ENCODE data around the gene PSMG3.

Gene PSMG3

GRCh38 chr7:1536743-1537534 lies 32.9 kb downstream of the PSMG3 start:
- Histone ChIP-seq H3K36me3 (ENCODE audit: control insufficient read depth, insufficient read depth, low read length) (peaks cover 12% of the 10 kb centered on the region), H3K9me3 (ENCODE audit: control insufficient read depth, insufficient read depth, low read length) (no peaks in the 10 kb centered on the region), H3K4me3 (ENCODE audit: low read length) (no peak overlapping the region), H3K27me3 (ENCODE audit: control insufficient read depth, insufficient read depth, low read length) (no peaks in the 10 kb centered on the region), H3K4me1 (ENCODE audit: control insufficient read depth, insufficient read depth, low read length) (peaks cover 16% of the 10 kb centered on the region), H3K27ac (ENCODE audit: low read length) (no peak overlapping the region)
- WGBS (ENCODE audit: insufficient coverage, insufficient read length): no CpG with 5 or more reads among the region's 52 CpGs
- no peak for DNase-seq (ENCODE audit: low read depth, low spot score)

GRCh38 chr7:1536455-1536742 lies 33.4 kb downstream of the PSMG3 start:
- H3K27me3 ChIP-seq (ENCODE audit: control insufficient read depth, insufficient read depth, low read length): no peaks in the 10 kb centered on the region
- no peak for DNase-seq (ENCODE audit: low read depth, low spot score)
- whole genome bisulfite sequencing (ENCODE audit: insufficient coverage, insufficient read length): no CpG with 5 or more reads among the region's 7 CpGs
- H3K4me1 ChIP-seq (ENCODE audit: control insufficient read depth, insufficient read depth, low read length): peaks cover 21% of the 10 kb centered on the region
- H3K9me3 ChIP-seq (ENCODE audit: control insufficient read depth, insufficient read depth, low read length): no peaks in the 10 kb centered on the region
- H3K27ac ChIP-seq (ENCODE audit: low read length): no peak overlapping the region
- H3K36me3 ChIP-seq (ENCODE audit: control insufficient read depth, insufficient read depth, low read length): peaks cover 12% of the 10 kb centered on the region
- no peak overlapping the region for H3K4me3 ChIP-seq (ENCODE audit: low read length)

- no CpG with 5 or more reads among the region's 42 CpGs for WGBS (ENCODE audit: insufficient coverage, insufficient read length)
- Histone ChIP-seq H3K27me3 (ENCODE audit: control insufficient read depth, insufficient read depth, low read length) (no peaks in the 10 kb centered on the region), H3K4me1 (ENCODE audit: control insufficient read depth, insufficient read depth, low read length) (peaks cover 23% of the 10 kb centered on the region), H3K9me3 (ENCODE audit: control insufficient read depth, insufficient read depth, low read length) (no peaks in the 10 kb centered on the region), H3K27ac (ENCODE audit: low read length) (no peak overlapping the region), H3K36me3 (ENCODE audit: control insufficient read depth, insufficient read depth, low read length) (peaks cover 10% of the 10 kb centered on the region), H3K4me3 (ENCODE audit: low read length) (no peak overlapping the region)
- no peak for DNase-seq (ENCODE audit: low read depth, low spot score)
Measured at GRCh38 chr7:1535701-1536454, 34.0 kb downstream of the PSMG3 start.

- WGBS (ENCODE audit: insufficient coverage, insufficient read length): no CpG with 5 or more reads among the region's 6 CpGs
- DNase-seq (ENCODE audit: low read depth, low spot score): no peak
- Histone ChIP-seq H3K9me3 (ENCODE audit: control insufficient read depth, insufficient read depth, low read length) (no peaks in the 10 kb centered on the region), H3K4me3 (ENCODE audit: low read length) (no peak overlapping the region), H3K27me3 (ENCODE audit: control insufficient read depth, insufficient read depth, low read length) (no peaks in the 10 kb centered on the region), H3K36me3 (ENCODE audit: control insufficient read depth, insufficient read depth, low read length) (peaks cover 6% of the 10 kb centered on the region), H3K27ac (ENCODE audit: low read length) (no peak overlapping the region), H3K4me1 (ENCODE audit: control insufficient read depth, insufficient read depth, low read length) (peaks cover 23% of the 10 kb centered on the region)
Measured at GRCh38 chr7:1535100-1535458, 34.8 kb downstream of the PSMG3 start.

- H3K4me1 ChIP-seq (ENCODE audit: control insufficient read depth, insufficient read depth, low read length): peaks cover 23% of the 10 kb centered on the region
- no peaks in the 10 kb centered on the region for H3K27me3 ChIP-seq (ENCODE audit: control insufficient read depth, insufficient read depth, low read length)
- no peak for DNase-seq (ENCODE audit: low read depth, low spot score)
- no CpG with 5 or more reads among the region's 30 CpGs for WGBS (ENCODE audit: insufficient coverage, insufficient read length)
- no peak overlapping the region for H3K4me3 ChIP-seq (ENCODE audit: low read length)
- H3K27ac ChIP-seq (ENCODE audit: low read length): no peak overlapping the region
- H3K36me3 ChIP-seq (ENCODE audit: control insufficient read depth, insufficient read depth, low read length): peaks cover 4% of the 10 kb centered on the region
- no peaks in the 10 kb centered on the region for H3K9me3 ChIP-seq (ENCODE audit: control insufficient read depth, insufficient read depth, low read length)
Measured at GRCh38 chr7:1534330-1535099, 35.3 kb downstream of the PSMG3 start.

GRCh38 chr7:1533547-1534329 lies 36.1 kb downstream of the PSMG3 start:
- Histone ChIP-seq H3K27me3 (ENCODE audit: control insufficient read depth, insufficient read depth, low read length) (no peaks in the 10 kb centered on the region), H3K36me3 (ENCODE audit: control insufficient read depth, insufficient read depth, low read length) (no peaks in the 10 kb centered on the region), H3K4me1 (ENCODE audit: control insufficient read depth, insufficient read depth, low read length) (peaks cover 23% of the 10 kb centered on the region), H3K9me3 (ENCODE audit: control insufficient read depth, insufficient read depth, low read length) (no peaks in the 10 kb centered on the region), H3K4me3 (ENCODE audit: low read length) (no peak overlapping the region), H3K27ac (ENCODE audit: low read length) (no peak overlapping the region)
- WGBS (ENCODE audit: insufficient coverage, insufficient read length): no CpG with 5 or more reads among the region's 24 CpGs
- DNase-seq (ENCODE audit: low read depth, low spot score): no peak

GRCh38 chr7:1533255-1533546 lies 36.6 kb downstream of the PSMG3 start:
- Histone ChIP-seq H3K9me3 (ENCODE audit: control insufficient read depth, insufficient read depth, low read length) (no peaks in the 10 kb centered on the region), H3K27me3 (ENCODE audit: control insufficient read depth, insufficient read depth, low read length) (no peaks in the 10 kb centered on the region), H3K27ac (ENCODE audit: low read length) (no peak overlapping the region), H3K4me3 (ENCODE audit: low read length) (no peak overlapping the region), H3K36me3 (ENCODE audit: control insufficient read depth, insufficient read depth, low read length) (no peaks in the 10 kb centered on the region), H3K4me1 (ENCODE audit: control insufficient read depth, insufficient read depth, low read length) (peaks cover 23% of the 10 kb centered on the region)
- DNase-seq (ENCODE audit: low read depth, low spot score): no peak
- WGBS (ENCODE audit: insufficient coverage, insufficient read length): no CpG with 5 or more reads among the region's 9 CpGs

- Histone ChIP-seq H3K27me3 (ENCODE audit: control insufficient read depth, insufficient read depth, low read length) (no peaks in the 10 kb centered on the region), H3K9me3 (ENCODE audit: control insufficient read depth, insufficient read depth, low read length) (no peaks in the 10 kb centered on the region), H3K4me3 (ENCODE audit: low read length) (no peak overlapping the region), H3K27ac (ENCODE audit: low read length) (no peak overlapping the region), H3K4me1 (ENCODE audit: control insufficient read depth, insufficient read depth, low read length) (peaks cover 21% of the 10 kb centered on the region), H3K36me3 (ENCODE audit: control insufficient read depth, insufficient read depth, low read length) (no peaks in the 10 kb centered on the region)
- no peak for DNase-seq (ENCODE audit: low read depth, low spot score)
- WGBS (ENCODE audit: insufficient coverage, insufficient read length): no CpG with 5 or more reads among the region's 36 CpGs
Measured at GRCh38 chr7:1532456-1533254, 37.2 kb downstream of the PSMG3 start.

GRCh38 chr7:1531979-1532455 lies 37.8 kb downstream of the PSMG3 start:
- DNase-seq (ENCODE audit: low read depth, low spot score): no peak
- Histone ChIP-seq H3K4me1 (ENCODE audit: control insufficient read depth, insufficient read depth, low read length) (peaks cover 17% of the 10 kb centered on the region), H3K9me3 (ENCODE audit: control insufficient read depth, insufficient read depth, low read length) (no peaks in the 10 kb centered on the region), H3K4me3 (ENCODE audit: low read length) (no peak overlapping the region), H3K36me3 (ENCODE audit: control insufficient read depth, insufficient read depth, low read length) (no peaks in the 10 kb centered on the region), H3K27me3 (ENCODE audit: control insufficient read depth, insufficient read depth, low read length) (no peaks in the 10 kb centered on the region), H3K27ac (ENCODE audit: low read length) (no peak overlapping the region)
- WGBS (ENCODE audit: insufficient coverage, insufficient read length): no CpG with 5 or more reads among the region's 10 CpGs
